H1 (cell line): ENCODE measurements around the gene IGF2R. TPM values are rescaled to one million over a fixed set of nuclear protein-coding genes. Genes with fewer than 3 reads are reported as not detected.

Experiments used
- HDAC2 ChIP-seq, 2 experiments: fragments of 300-600 bp in 1 of 2; sonication (generic) in 1 of 2; IDR thresholded peaks; 2 replicates each; pipeline ENCODE4 v1.6.1; 2011 to 2012; ENCODE audit warnings: low read depth in 2 of 2, low read length in 2 of 2, mild to moderate bottlenecking in 2 of 2, moderate library complexity in 2 of 2, borderline replicate concordance in 1 of 2, inconsistent platforms in 1 of 2
- polyA plus RNA-seq, 7 experiments: library from polyadenylated mRNA; depleted of rRNA in 3 of 7; stranded (reverse) in 5 of 7; unstranded in 2 of 7; fragments of >200 nt in 5 of 7; fragments of 200-250 nt in 2 of 7; gene quantifications; 1 replicate in 5 of 7; 2 replicates in 1 of 7; 4 replicates in 1 of 7; pipeline versions ENCODE4 v1.2.1 to v1.2.3, GENCODE V29; 2011 to 2013; ENCODE audit warnings: missing spikeins in 2 of 7, mixed read lengths in 2 of 7
- total RNA-seq: library from RNA; stranded (reverse); fragmentation: NEBNext Ultra II Directional; extraction: Animal tissue kit (Norgen Biotek cat#: 25700); gene quantifications from 2 replicates; pipeline ENCODE4 v1.2.1, GENCODE V29; 2021

Gene IGF2R
- total and polyA plus RNA-seq, 2 of the 8 experiments (the other 6 are each of a cell fraction or from before 2014, with no cell fraction given), result 20.6 to 74.1 TPM

GRCh38 chr6:159996626-159997497 is 28.0 kb downstream of the IGF2R start (continued):
- TF ChIP-seq HDAC2 (IDR thresholded peaks at IDR 0.05; ENCODE audit: borderline replicate concordance in 1 of 2, low read depth in 2 of 2, low read length in 2 of 2), result no peak
